ENCODE data around the gene TXK. TPM values are rescaled to one million over a fixed set of nuclear protein-coding genes. Genes with fewer than 3 reads are reported as not detected.

The TXK gene
- total RNA-seq, 1 donor from 2014 or later = not detected

GRCh38 chr4:48025005-48025404 is 109.0 kb downstream of the TXK start:
- no peaks in the 10 kb centered on the region for H3K4me1 Mint-ChIP-seq (ENCODE audit: unreplicated experiment)
- H3K27ac Mint-ChIP-seq (ENCODE audit: unreplicated experiment) = no peak overlapping the region
- no peaks in the 10 kb centered on the region for H3K9me3 Mint-ChIP-seq (ENCODE audit: unreplicated experiment)
- peaks cover 29% of the 10 kb centered on the region for H3K27me3 Mint-ChIP-seq (ENCODE audit: unreplicated experiment)
- TF ChIP-seq CTCF (IDR thresholded peaks at IDR 0.05) = no peak
- no peaks in the 10 kb centered on the region for H3K36me3 Mint-ChIP-seq (ENCODE audit: unreplicated experiment)
- H3K4me3 Mint-ChIP-seq (ENCODE audit: unreplicated experiment) = no peak overlapping the region
- DNase-seq (ENCODE audit: extremely low spot score, unreplicated experiment) = no peak

GRCh38 chr4:48024522-48024921 is 109.5 kb downstream of the TXK start:
- TF ChIP-seq CTCF (IDR thresholded peaks at IDR 0.05) = no peak
- Mint-ChIP-seq H3K27ac (ENCODE audit: unreplicated experiment) (no peak overlapping the region), H3K4me1 (ENCODE audit: unreplicated experiment) (no peaks in the 10 kb centered on the region), H3K27me3 (ENCODE audit: unreplicated experiment) (peaks cover 32% of the 10 kb centered on the region), H3K36me3 (ENCODE audit: unreplicated experiment) (no peaks in the 10 kb centered on the region), H3K9me3 (ENCODE audit: unreplicated experiment) (no peaks in the 10 kb centered on the region), H3K4me3 (ENCODE audit: unreplicated experiment) (no peak overlapping the region)
- no peak for DNase-seq (ENCODE audit: extremely low spot score, unreplicated experiment)

- TF ChIP-seq CTCF (IDR thresholded peaks at IDR 0.05) = no peak
- H3K36me3 Mint-ChIP-seq (ENCODE audit: unreplicated experiment) = no peaks in the 10 kb centered on the region
- H3K4me1 Mint-ChIP-seq (ENCODE audit: unreplicated experiment) = peaks cover 2% of the 10 kb centered on the region
- DNase-seq (ENCODE audit: extremely low spot score, unreplicated experiment) = no peak
- H3K4me3 Mint-ChIP-seq (ENCODE audit: unreplicated experiment) = no peak overlapping the region
- no peaks in the 10 kb centered on the region for H3K9me3 Mint-ChIP-seq (ENCODE audit: unreplicated experiment)
- peaks cover 42% of the 10 kb centered on the region for H3K27me3 Mint-ChIP-seq (ENCODE audit: unreplicated experiment)
- H3K27ac Mint-ChIP-seq (ENCODE audit: unreplicated experiment) = no peak overlapping the region
Observed at GRCh38 chr4:48022192-48022799, 111.8 kb downstream of the TXK start.

GRCh38 chr4:48021100-48021499 is 113.0 kb downstream of the TXK start:
- H3K9me3 Mint-ChIP-seq (ENCODE audit: unreplicated experiment) = no peaks in the 10 kb centered on the region
- peaks cover 43% of the 10 kb centered on the region for H3K27me3 Mint-ChIP-seq (ENCODE audit: unreplicated experiment)
- no peak overlapping the region for H3K4me3 Mint-ChIP-seq (ENCODE audit: unreplicated experiment)
- H3K27ac Mint-ChIP-seq (ENCODE audit: unreplicated experiment) = no peak overlapping the region
- no peak for DNase-seq (ENCODE audit: extremely low spot score, unreplicated experiment)
- H3K36me3 Mint-ChIP-seq (ENCODE audit: unreplicated experiment) = no peaks in the 10 kb centered on the region
- no peak for TF ChIP-seq CTCF (IDR thresholded peaks at IDR 0.05)
- H3K4me1 Mint-ChIP-seq (ENCODE audit: unreplicated experiment) = peaks cover 9% of the 10 kb centered on the region

GRCh38 chr4:48018112-48018511 is 115.9 kb downstream of the TXK start:
- DNase-seq (ENCODE audit: extremely low spot score, unreplicated experiment) = no peak
- Mint-ChIP-seq H3K4me3 (ENCODE audit: unreplicated experiment) (no peak overlapping the region), H3K27ac (ENCODE audit: unreplicated experiment) (no peak overlapping the region), H3K27me3 (ENCODE audit: unreplicated experiment) (peaks cover 48% of the 10 kb centered on the region), H3K4me1 (ENCODE audit: unreplicated experiment) (peaks cover 11% of the 10 kb centered on the region), H3K36me3 (ENCODE audit: unreplicated experiment) (no peaks in the 10 kb centered on the region), H3K9me3 (ENCODE audit: unreplicated experiment) (no peaks in the 10 kb centered on the region)
- TF ChIP-seq CTCF (IDR thresholded peaks at IDR 0.05) = no peak
